Embryonic facial prominence (tissue), 1 donor: Measurements from ENCODE around the gene PARD3B.

Experiments used
- DNase-seq: peaks from one replicate; pipeline ENCODE4 v3.0.0-alpha.2; 2016; ENCODE audit errors: extremely low spot score

The PARD3B gene

GRCh38 chr2:204696124-204696523 lies 150.8 kb downstream of the PARD3B start:
- DNase-seq: no peak

GRCh38 chr2:204705243-204705932 lies 160.1 kb downstream of the PARD3B start:
- DNase-seq: no peak

- no peak for DNase-seq
Measured at GRCh38 chr2:204706939-204707338, 161.7 kb downstream of the PARD3B start.

GRCh38 chr2:204713211-204713610 lies 167.9 kb downstream of the PARD3B start:
- no peak for DNase-seq

GRCh38 chr2:204715361-204715760 lies 170.1 kb downstream of the PARD3B start:
- DNase-seq: no peak

- DNase-seq: no peak
Measured at GRCh38 chr2:204717591-204717990, 172.3 kb downstream of the PARD3B start.

GRCh38 chr2:204718607-204719006 lies 173.3 kb downstream of the PARD3B start:
- DNase-seq: no peak

- DNase-seq: no peak
Measured at GRCh38 chr2:204720874-204721273, 175.6 kb downstream of the PARD3B start.

GRCh38 chr2:204722207-204722606 lies 176.9 kb downstream of the PARD3B start:
- no peak for DNase-seq

GRCh38 chr2:204722691-204723090 lies 177.4 kb downstream of the PARD3B start:
- no peak for DNase-seq

- no peak for DNase-seq
Measured at GRCh38 chr2:204725693-204726360, 180.6 kb downstream of the PARD3B start.

GRCh38 chr2:204726831-204727230 lies 181.6 kb downstream of the PARD3B start:
- no peak for DNase-seq

- DNase-seq: no peak
Measured at GRCh38 chr2:204727368-204727767, 182.1 kb downstream of the PARD3B start.

GRCh38 chr2:204730603-204731002 lies 185.3 kb downstream of the PARD3B start:
- no peak for DNase-seq

GRCh38 chr2:204732019-204732418 lies 186.7 kb downstream of the PARD3B start:
- no peak for DNase-seq

GRCh38 chr2:204737296-204737695 lies 192.0 kb downstream of the PARD3B start:
- DNase-seq: no peak

GRCh38 chr2:204738721-204739120 lies 193.4 kb downstream of the PARD3B start:
- no peak for DNase-seq

GRCh38 chr2:204743393-204743960 lies 198.2 kb downstream of the PARD3B start:
- DNase-seq: no peak

GRCh38 chr2:204744506-204744905 lies 199.2 kb downstream of the PARD3B start:
- DNase-seq: no peak

- DNase-seq: no peak
Measured at GRCh38 chr2:204748286-204748685, 203.0 kb downstream of the PARD3B start.

- no peak for DNase-seq
Measured at GRCh38 chr2:204749319-204749718, 204.0 kb downstream of the PARD3B start.

GRCh38 chr2:204750389-204750788 lies 205.1 kb downstream of the PARD3B start:
- DNase-seq: no peak

GRCh38 chr2:204751472-204751871 lies 206.2 kb downstream of the PARD3B start:
- no peak for DNase-seq
